MCF 10A (cell line): Measurements from ENCODE around the gene GALNT9. TPM values are rescaled to one million over a fixed set of nuclear protein-coding genes. Genes with fewer than 3 reads are reported as not detected.

Experiments
- BruUV-seq: library from RNA; stranded (reverse); fragments of 400-500 nt; replicated peaks from 2 replicates; lab custom pipeline; 2021; lab: Mats Ljungman, UMichigan
- CTCF ChIA-PET: fragments of 300-600 bp; sonication (Branson Sonifier 250); formaldehyde crosslinking; extraction: SDS; loops from one replicate; lab custom pipeline; 2021; ENCODE audit warnings: antibody characterized with exemption, inconsistent platforms; lab: Yijun Ruan, JAX
- POLR2A ChIA-PET: fragments of 300-600, 350-650 bp; sonication (Branson Sonifier 250); formaldehyde crosslinking; extraction: SDS; loops from one replicate; lab custom pipeline; 2020; ENCODE audit warnings: antibody characterized with exemption, inconsistent platforms; lab: Yijun Ruan, JAX
- DNase-seq: peaks from one replicate; pipeline ENCODE4 v3.0.0-alpha.2; 2018; ENCODE audit not compliant: unreplicated experiment
- H3K27ac Mint-ChIP-seq: one replicate; pipeline ENCODE4 v1.8.0; 2022; ENCODE audit warnings: mild to moderate bottlenecking, low read depth, mixed read lengths; ENCODE audit not compliant: unreplicated experiment
- H3K27me3 Mint-ChIP-seq: one replicate; pipeline ENCODE4 v1.8.0; 2022; ENCODE audit warnings: mixed read lengths; ENCODE audit not compliant: insufficient read depth, unreplicated experiment
- H3K36me3 Mint-ChIP-seq: one replicate; pipeline ENCODE4 v1.8.0; 2022; ENCODE audit warnings: mild to moderate bottlenecking, moderate library complexity, mixed read lengths; ENCODE audit not compliant: insufficient read depth, unreplicated experiment
- H3K4me1 Mint-ChIP-seq: one replicate; pipeline ENCODE4 v1.8.0; 2022; ENCODE audit warnings: mixed read lengths; ENCODE audit not compliant: insufficient read depth, unreplicated experiment
- H3K4me3 Mint-ChIP-seq: one replicate; pipeline ENCODE4 v1.8.0; 2022; ENCODE audit warnings: mild to moderate bottlenecking, moderate library complexity, mixed read lengths; ENCODE audit not compliant: unreplicated experiment
- H3K9me3 Mint-ChIP-seq: one replicate; pipeline ENCODE4 v1.8.0; 2022; ENCODE audit warnings: mixed read lengths; ENCODE audit not compliant: unreplicated experiment
- intact Hi-C: fragments of 100-400 bp; cut with micrococcal nuclease; formaldehyde crosslinking; loops from 2 replicates; pipeline ENCODE4 v1.14.1; 2022
- total RNA-seq: library from RNA; stranded (reverse); gene quantifications from 2 replicates; pipeline ENCODE4 v1.2.3, GENCODE V29; 2022
- TF ChIP-seq, protein P1 (sequence below): fragments of 200-600 bp; IDR thresholded peaks from one replicate; pipeline ENCODE4 v1.8.0; 2022; ENCODE audit warnings: antibody characterized with exemption, mild to moderate bottlenecking; ENCODE audit not compliant: unreplicated experiment

The GALNT9 gene
- total RNA-seq, 1 experiment from 2014 or later = 4.4 TPM

DNA sequence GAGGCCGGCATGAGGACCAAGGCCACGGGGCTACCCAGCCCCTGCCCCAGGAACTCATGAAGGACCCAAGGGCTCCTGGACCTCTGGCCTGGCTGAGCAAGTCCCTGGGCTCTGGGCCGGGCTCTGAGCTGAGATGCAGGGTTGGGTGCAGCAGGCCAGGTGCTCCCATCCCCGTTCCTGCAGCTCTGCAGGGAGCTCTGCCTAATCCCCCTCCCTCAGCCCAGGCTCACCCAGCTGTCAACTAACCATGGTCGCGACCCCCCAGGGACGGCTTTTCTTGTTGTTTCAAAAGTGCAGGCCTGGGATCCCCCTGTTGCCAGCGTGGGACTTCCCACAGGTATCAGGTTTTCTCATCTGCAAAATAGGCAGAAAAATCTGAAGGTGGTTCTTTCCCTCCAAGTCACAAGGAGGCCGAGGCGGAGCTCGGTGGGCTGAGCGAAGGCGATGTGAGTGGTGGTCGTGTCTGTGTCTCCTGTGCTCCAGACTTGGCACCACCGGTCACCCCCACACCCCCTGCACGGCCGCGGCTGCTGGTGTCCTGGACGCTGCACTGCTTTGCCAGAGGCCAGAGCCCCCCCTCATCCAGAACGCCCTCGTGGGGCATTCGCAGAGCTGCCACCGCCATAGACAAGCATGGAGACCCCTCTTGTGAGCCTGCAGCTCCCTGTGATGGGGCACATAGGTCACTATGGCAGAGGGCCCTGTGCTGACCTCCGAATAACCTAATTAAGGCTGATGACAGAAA is 22.5 kb upstream of the GALNT9 start:
- Mint-ChIP-seq H3K36me3 (no peaks in the 10 kb centered on the region), H3K27ac (no peak overlapping the region), H3K9me3 (no peaks in the 10 kb centered on the region), H3K27me3 (peaks cover 8% of the 10 kb centered on the region), H3K4me1 (peaks cover 3% of the 10 kb centered on the region), H3K4me3 (no peak overlapping the region)
- ChIA-PET CTCF (no interaction called here), POLR2A (interaction anchor here (0.6 kb wide), 1 partner anchor 371 kb away, joined by 3 read pairs; no protein-coding TSS in a partner anchor)
- no TSS peak for BruUV-seq
- DNase-seq = no peak
- intact Hi-C loops = loop anchor here (10.0 kb wide), 1 partner anchor 67 kb away; no protein-coding TSS in a partner anchor
- TF ChIP-seq, protein P1, sequence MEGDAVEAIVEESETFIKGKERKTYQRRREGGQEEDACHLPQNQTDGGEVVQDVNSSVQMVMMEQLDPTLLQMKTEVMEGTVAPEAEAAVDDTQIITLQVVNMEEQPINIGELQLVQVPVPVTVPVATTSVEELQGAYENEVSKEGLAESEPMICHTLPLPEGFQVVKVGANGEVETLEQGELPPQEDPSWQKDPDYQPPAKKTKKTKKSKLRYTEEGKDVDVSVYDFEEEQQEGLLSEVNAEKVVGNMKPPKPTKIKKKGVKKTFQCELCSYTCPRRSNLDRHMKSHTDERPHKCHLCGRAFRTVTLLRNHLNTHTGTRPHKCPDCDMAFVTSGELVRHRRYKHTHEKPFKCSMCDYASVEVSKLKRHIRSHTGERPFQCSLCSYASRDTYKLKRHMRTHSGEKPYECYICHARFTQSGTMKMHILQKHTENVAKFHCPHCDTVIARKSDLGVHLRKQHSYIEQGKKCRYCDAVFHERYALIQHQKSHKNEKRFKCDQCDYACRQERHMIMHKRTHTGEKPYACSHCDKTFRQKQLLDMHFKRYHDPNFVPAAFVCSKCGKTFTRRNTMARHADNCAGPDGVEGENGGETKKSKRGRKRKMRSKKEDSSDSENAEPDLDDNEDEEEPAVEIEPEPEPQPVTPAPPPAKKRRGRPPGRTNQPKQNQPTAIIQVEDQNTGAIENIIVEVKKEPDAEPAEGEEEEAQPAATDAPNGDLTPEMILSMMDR = no peak

GRCh38 chr12:132349501-132350131 is 20.2 kb upstream of the GALNT9 start:
- ChIA-PET POLR2A (interaction anchor here (0.6 kb wide), 1 partner anchor 211 kb away, joined by 3 read pairs; no protein-coding TSS in a partner anchor), CTCF (no interaction called here)
- BruUV-seq = no TSS peak
- H3K27me3 Mint-ChIP-seq = peaks cover 24% of the 10 kb centered on the region
- DNase-seq = no peak
- intact Hi-C loops = loop anchor here (10.0 kb wide), 1 partner anchor 65 kb away; no protein-coding TSS in a partner anchor
- no peak overlapping the region for H3K27ac Mint-ChIP-seq
- H3K36me3 Mint-ChIP-seq = no peaks in the 10 kb centered on the region
- H3K4me1 Mint-ChIP-seq = no peaks in the 10 kb centered on the region
- TF ChIP-seq, protein P1 = no peak
- no peak overlapping the region for H3K4me3 Mint-ChIP-seq
- H3K9me3 Mint-ChIP-seq = no peaks in the 10 kb centered on the region

DNA sequence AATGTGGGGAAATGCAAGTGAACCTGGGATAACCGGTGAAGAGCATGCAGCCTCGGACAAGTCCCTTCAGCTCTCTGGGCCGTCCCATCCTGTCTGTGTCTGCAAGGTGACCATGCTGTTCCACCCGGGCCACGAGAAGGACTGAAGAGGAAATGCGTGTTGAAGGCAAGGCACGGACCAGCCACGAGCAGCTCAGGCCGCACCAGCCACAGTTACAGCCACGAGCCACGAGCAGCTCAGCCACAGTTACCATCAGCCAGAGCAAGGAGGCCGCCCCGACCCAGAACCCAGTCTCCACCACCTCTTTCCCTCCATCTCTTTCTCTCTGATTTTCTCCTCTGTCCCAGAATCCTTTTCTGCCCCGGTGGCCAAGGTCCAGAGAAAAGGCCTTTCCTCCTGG is 18.8 kb upstream of the GALNT9 start:
- H3K4me3 Mint-ChIP-seq = no peak overlapping the region

More for the DNA sequence above, 18.8 kb upstream of the GALNT9 start:
- H3K9me3 Mint-ChIP-seq = no peaks in the 10 kb centered on the region
- ChIA-PET POLR2A (no interaction called here), CTCF (interaction anchor here (0.6 kb wide), 1 partner anchor 266 kb away, joined by 4 read pairs; no protein-coding TSS in a partner anchor)
- no peak overlapping the region for H3K27ac Mint-ChIP-seq
- BruUV-seq = no TSS peak
- H3K4me1 Mint-ChIP-seq = no peaks in the 10 kb centered on the region
- TF ChIP-seq, protein P1 = no peak
- DNase-seq = no peak
- H3K27me3 Mint-ChIP-seq = peaks cover 39% of the 10 kb centered on the region
- intact Hi-C loops = no loop called here
- no peaks in the 10 kb centered on the region for H3K36me3 Mint-ChIP-seq
